ENCODE data around the gene PTTG1.
"Not testable (repeated sequence)": the region's sequence is repeated elsewhere in the genome, so short reads cannot be mapped to it uniquely, and the experiment has no call there.

PTTG1 gene

DNA sequence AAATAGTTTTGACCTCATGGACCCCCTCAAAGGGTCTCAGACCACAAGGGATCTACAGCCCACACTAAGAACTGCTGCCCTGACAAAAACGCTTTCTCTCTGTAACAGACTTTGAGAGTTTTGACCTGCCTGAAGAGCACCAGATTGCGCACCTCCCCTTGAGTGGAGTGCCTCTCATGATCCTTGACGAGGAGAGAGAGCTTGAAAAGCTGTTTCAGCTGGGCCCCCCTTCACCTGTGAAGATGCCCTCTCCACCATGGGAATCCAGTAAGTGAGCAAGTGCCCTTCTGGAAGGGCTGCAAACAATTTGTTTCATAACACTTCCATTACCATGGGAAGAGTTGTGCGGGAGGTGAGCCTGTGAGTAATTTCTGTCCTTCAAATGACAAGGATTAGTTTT is 6.0 kb downstream of the PTTG1 start:
- no peak for DNase-seq

DNA sequence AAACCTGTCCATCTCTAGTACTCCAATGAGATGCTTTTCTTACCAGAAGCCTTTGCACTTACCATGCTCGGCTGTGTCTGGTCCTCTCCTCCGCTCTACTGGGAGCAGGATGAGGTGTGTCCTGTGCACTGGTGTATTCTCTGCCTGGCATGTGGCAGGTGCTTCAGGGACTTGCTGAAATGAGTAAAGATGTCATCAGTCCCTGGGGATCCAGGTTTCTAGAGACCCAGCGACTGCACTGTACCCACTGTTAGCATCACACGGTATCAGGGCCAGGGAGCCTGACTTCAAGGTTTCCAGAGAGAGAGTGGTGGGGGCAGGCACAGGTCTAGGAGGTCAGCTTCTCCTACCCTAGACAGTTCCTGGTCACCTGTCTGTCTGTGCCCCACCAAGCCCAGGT is 10.5 kb downstream of the PTTG1 start:
- no peak for DNase-seq

DNA sequence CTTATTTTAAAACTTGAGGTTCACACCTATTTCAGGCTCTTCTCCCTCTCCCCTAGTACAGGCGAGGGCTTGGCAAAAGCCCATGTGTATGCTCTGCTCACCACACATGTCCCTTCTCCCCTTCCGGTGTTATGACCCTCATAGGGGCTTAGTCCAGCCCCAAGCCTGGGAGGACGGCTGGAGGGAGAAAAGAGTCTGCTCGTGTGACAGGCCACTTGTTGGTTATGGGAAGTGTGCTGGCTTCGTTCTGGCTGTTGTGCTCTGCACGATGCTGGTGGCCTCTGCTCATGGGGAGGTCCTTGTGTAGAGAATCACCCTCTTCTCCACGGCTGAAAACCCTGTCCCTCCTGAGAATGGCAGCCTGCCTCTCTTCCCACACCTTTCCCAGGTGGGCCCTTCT is 11.1 kb downstream of the PTTG1 start:
- no peak for DNase-seq

DNA sequence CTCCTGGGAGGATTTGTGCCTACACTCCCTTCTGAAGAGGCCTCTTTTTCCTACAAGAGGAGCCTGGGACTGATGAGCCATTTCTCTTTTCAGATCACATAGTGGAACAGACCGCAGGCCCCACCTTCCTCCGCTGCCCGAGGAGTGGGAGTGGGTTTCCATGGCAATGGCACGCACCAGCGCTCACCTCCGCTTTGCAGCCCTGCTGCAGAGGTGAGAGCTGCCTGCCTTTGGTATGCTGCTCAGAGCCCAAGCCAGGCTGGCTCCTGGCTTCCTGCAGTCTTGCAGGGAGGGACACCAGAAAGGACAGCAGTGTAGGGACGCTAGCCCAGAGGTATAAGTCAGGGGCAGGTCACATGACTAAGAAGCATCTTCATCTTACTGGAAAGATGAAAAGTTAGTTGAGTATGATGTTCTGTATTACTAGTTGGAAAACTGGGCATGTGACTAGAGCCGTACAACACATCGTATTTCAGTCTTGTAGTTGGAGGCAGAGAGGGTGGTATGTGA is 12.4 kb downstream of the PTTG1 start:
- peak; percentile 67 for DNase-seq

DNA sequence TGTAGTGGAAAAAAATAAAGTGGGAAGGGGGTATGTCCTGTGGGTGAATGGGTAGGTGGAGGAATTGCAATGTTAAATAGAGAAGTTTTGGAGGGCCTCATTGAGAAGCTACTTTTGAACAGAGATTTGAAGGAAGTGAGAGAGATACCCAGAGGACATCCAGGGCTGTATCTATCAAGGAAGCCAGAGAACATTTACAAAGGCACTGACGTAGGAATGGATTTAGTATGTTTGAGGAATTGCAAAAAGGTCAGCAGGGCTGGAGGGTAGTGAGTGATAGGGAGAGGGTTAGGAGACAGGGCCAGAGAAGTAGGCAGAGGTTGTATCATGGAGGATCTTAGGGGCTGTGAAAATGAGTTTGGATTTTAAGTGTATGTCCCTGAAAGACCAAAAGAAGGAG is 13.9 kb downstream of the PTTG1 start:
- DNase-seq = no peak

DNA sequence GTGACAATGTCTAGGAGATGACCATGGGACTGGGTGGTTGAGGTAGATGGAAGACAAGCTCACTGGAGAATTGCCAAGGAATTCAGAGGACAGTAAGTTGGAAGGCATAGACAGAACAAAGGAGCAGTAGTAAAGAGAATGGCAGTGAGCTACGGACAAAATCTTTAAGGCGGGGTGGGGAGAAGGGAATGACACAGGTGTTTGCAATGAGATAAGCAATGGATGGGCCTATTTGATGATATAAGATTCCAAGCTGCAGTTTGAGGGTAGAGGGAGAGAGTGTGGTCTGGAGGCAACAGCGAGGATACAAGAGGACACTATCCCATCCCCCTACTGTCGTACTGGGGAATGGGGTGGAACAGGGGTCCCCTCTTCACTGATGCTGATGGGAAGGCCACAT is 14.4 kb downstream of the PTTG1 start:
- DNase-seq = no peak

DNA sequence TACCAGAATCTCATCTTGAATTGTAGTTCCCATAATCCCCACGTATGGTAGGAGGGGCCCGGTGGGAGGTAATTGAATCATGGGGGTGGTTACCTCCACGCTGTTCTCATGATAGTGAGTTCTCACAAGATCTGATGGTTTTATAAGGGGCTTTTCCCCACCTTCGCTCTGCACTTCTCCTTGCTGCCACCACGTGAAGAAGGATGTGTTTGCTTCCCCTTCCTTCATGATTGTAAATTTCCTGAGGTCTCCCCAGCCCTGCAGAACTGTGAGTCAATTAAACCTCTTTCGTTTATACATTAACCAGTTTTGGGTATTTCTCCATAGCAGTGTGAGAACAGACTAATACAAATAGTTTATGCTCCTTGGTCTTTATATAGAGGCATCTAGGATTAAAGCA is 15.0 kb downstream of the PTTG1 start:
- DNase-seq = not testable (repeated sequence)

DNA sequence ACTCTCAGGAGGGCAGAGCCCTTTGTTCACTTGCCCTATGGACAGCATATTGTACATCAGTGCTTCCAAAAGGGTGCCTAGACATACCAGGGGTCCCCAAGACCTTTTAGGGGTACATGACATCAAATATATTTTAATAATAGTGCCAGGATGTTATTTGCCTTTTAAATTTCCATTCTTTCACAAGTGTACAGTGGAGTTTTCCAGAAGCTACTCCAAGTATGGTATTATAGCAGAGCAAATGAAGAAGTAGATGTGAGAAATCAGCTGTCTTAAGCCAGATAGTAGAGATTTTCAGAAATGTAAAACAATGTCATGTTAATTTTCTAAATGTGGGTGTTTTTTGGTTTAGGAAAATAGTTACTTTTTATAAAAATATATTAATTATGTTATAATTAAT is 15.6 kb downstream of the PTTG1 start:
- DNase-seq = no peak

DNA sequence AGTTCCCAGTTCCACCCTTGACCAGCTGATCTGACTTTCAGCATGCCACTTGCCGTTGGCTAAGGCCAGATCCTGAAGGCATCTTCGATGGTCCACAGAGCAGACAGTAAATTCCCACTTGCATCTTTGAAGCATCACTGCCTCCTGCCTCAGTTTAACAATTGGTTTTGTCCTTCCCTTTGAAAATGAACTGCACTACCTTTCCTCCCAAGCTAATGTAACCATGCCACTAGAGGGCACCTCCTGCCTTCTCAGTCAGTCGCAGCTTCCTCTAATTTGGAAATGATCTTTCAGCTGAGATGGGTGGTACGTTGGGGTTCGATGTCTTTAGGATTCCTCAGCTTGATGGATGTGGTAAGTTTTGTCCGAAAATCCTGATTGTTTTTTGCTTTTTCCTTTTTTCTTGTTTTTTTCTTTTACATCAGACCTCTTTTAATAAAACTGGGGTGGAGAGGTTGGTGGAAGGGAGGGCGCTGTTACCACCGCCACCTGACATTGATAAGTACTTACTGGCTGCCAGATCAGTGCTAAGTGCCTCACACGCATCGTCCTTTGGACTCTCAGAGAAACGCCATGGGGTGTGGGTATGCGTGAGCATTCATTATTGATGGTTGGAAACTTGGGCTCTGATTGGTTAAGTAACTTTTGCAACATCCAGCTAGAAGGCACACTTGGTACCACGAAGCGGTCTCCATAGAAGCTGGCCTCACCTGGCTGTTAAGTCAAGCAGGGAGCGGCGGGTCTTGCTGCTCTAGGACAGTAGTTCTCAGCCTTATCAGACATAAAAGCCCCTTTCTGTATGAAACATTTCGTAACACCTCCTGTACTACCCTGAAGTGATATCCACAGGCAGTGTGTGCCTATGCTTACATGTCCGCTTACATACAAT is 16.9 kb downstream of the PTTG1 start:
- peak; percentile 56 for DNase-seq

DNA sequence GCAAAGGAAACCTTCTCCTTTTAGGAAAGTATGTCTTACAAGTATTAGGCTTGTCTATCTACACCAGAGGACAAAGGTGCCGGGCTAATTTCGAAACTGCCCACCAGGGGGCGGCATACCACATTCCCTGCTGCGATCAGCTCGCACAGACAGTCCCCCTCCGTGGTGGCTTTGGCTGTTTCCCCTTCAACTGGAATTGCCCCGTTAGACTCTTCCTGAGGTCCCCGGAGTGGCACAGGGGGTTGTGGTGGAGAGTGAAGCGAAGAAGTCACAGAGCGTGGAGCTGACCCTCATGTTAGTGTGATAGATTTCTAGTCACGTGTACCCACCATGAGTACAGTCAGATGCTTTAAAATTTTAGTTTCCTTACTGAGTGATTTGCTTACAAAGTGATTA is 17.5 kb downstream of the PTTG1 start:
- peak; percentile 56 for DNase-seq

DNA sequence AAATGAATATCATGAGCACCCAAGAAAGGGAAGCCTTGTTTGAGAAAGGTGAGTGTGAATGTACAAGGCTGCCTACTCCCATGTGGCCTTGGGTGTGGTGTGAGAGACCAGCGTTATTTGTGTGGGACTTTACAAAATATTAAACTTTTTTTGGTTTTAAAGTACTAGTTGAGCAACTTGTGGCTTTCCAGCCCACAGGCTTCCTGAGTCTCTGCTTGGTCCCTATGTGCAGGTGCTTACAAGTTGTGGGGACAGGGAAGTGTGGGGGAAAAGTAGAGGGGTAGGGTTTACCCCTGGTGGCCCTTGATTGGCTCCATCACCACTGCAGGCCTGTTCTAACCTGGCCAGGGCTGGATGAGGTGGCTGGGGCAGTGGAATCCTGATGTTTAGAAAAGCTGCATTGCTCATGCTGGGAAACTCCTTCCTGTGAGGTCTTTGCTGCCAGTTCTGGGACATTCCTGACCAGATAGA is 19.7 kb downstream of the PTTG1 start:
- DNase-seq = no peak

DNA sequence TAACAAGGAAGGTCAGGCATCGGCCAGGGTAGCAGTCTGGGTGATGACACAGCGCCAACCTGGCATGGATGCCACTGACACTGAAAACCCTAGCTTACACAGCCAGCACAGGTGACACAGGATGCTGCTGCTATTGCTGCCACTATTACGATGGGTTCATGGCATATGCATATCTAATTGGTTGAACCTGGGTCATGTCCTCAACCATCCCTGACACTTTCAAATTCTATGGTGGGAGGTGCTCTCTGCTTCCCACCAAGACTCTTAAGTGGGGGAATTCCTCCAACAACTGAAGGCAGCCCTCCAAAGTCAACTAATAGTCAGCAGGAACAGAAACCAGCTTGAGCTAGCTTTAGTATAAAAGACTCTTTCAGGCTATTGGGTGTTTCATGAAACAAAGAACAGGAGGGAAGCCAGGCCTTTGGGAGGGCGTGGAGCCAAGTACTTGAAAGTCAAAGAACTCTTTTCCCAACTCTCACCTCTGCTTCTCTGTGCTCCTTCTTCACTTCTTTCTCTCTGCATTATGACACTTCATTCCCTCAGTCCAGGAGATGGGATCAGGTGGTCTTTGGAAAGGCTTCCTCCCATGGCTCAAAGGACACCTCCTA is 21.3 kb downstream of the PTTG1 start:
- no peak for DNase-seq

DNA sequence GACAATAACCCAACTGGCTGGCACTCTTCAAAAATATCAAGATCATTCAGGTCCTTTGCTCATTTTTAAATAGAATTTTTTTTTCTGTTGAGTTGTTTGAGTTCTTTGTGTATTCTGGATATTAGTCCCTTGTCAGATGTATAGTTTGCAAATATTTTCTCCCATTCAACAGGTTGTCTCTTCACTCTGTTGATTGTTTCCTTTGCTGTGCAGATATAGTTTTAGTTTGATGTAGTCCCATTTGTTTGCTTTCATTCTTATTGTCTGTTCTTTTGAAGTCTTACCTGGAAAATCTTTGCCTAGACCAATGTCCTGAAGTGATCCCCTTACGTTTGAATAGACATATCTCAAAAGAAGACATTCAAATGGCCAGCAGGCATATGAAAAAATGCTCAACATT is 22.8 kb downstream of the PTTG1 start:
- no peak for DNase-seq

DNA sequence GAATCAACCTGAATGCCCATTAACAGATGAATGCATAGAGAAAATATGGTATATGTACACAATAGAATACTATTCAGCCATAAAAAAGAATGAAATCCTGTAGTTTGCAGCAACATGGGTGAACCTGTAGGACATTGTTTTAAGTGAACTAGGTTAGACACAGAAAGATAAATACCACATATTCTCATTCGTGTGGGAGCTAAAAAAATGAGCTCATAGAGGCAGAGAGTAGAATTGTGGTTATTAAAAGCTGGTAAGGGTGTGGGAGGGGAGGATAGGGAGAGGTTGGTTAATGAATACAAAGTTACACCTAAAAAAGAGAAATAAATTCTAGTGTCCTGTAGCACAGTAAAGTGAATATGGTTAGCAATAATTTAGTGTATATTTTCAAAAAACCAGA is 23.5 kb downstream of the PTTG1 start:
- DNase-seq = no peak

DNA sequence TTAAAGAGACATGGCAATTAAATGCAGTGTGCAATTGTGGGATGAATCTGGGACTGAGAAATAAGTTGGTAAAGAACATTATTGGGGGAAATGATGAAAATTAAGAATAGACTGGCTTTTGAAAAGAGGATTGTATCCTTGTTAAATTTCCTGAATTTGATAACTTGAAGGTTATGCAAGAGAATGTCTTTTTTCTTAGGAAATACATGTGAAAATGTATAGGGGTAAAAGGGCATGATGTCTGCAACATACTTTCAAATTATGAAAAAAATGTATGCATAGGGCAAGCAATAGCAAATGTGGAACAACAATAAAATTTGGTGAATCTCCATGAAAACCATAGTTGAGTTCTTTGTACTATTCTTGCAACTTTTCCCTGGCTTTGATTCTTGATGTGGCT is 24.1 kb downstream of the PTTG1 start:
- DNase-seq = no peak

DNA sequence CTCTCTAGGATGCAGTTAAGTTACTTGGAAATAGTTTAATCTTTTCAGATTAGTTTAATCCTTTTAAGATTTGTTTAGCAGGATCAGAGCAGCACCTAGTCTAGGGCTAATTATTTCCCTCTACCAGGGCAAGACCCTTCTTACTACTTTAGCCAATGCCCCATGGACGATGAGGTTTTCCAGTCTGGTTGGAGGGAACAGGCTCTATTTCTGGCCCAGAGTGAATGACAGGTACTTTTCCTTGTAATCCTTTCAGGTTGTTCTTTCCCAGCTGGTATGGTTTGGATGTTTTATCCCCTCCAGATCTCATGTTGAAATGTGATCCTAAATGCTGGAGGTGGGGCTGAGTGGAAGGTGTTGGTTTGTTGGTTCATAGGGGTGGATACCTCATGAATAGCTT is 27.2 kb downstream of the PTTG1 start:
- no peak for DNase-seq

DNA sequence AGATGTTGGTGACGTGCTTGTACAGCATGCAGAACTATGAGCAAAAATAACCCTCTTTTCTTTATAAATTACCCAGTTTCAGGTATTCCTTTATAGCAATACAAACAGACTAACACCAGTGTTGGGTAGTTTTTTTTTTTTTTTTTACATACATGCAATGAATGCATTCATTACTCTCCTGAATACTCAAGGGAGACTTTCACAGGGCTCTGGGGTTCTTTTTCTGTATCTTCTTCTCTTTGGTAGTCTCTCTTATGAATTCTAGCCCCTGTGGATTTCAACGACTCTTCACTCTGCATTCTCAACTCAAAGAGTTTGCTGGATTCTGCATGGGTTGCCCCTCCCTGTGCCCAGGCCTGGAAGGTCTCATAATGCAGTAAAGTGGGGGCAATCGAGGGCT is 27.8 kb downstream of the PTTG1 start:
- DNase-seq = no peak

DNA sequence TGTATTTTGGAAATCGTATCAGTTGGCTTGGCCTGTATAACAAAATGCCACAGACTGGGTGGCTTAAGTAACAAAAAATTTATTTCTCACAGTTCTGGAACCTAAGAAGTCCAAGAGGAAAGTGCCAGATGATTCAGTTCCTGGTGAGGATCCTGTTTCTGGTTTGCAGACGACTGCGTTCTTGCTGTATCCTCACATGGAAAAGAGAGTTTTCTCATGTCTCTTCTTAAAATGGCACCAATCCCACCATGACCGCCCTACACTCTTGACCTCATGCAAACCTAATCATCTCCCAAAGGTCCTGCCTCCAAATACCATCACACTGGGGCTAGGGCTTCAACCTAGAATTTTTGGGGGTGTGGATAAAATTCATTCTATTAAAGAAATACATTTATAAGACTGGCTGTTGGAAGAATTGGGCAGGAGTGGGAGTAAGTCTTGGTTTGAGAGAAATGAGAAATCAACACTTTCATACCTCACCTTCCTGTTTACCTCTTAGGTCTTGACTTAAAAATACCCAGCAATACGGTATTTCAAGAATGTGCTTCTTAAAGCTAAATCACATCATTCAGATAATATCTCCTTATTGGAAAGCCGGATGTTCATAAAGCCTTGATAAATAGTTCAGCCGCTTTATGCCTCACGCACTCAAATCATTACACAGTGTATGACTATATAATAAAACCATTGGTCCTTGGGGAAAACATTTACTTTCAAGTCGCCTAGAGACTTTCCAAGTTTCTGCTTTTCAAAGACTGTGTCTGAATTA is 28.7 kb downstream of the PTTG1 start:
- DNase-seq = no peak

DNA sequence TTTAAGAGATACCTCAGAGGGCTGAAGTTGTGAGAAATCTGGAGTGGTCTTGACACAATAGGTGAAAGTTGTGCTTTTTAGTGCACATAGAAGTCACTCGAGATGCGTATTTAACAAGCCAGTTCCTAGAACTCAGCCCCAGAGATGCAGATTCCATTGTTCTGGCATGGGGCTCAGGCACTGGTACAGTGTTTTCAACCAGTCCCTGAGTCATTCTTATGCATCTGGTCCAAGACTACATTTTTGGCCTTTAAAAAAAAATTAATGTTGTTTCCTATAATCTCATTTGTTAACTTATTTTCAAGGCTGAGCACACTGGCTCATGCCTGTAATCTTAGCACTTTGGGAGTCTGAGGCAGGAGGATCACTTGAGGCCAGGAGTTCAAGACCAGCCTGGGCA is 29.6 kb downstream of the PTTG1 start:
- DNase-seq = no peak

DNA sequence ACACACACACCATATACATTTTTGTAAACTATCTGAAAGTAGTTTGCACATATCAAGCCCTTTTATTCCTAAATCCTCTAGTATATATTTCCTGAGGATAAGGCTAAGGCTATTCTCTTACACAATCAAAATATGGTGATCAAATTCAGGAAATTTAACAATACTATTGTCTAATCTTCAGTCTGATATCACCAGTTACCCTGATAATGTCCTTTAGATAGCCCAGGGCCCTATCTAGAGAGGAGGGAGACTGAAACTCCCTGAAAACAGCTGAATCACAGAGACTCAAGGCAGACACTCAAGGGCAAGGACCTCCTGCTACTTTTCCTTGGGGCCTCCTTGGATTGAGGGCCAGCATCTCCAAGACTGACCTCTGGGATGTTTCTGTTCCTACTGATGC is 30.4 kb downstream of the PTTG1 start:
- no peak for DNase-seq

DNA sequence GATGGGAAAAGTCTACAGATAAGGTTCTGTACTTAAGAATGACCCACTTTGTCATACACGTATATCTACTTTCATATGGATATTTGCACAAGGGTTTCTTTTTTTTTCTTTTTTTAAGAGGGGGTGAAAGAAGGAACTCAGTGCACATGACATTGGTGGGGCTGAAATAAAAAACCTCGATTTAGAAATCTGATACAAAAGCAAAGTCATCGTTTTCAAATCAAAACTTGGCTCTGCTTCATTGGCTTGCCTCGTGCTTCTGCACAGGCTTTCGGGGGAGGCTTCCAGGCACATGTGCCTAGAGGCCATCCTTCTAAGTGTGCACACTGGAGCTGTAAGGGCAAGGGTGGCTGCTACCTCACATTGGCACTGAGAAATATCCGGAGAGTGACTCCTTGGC is 31.1 kb downstream of the PTTG1 start:
- no peak for DNase-seq

DNA sequence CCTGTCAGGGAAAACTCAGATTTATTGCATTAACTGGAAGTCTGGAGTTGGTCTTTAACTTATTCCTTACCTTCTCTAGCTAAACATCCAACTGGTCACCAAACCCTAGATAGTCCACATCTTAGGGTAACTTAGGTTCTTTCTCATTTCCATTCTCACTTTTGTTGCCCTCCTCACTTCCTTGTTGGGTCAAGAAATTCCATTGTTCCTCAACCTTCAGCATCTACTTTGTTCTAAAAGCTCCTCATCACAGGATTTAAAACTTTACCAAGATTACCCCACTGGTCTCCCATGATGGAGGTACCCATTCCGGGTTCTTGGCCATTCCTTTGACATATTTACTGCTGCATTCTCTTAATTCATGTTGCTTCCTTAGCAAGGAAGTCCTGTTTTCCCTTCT is 32.1 kb downstream of the PTTG1 start:
- DNase-seq = no peak

DNA sequence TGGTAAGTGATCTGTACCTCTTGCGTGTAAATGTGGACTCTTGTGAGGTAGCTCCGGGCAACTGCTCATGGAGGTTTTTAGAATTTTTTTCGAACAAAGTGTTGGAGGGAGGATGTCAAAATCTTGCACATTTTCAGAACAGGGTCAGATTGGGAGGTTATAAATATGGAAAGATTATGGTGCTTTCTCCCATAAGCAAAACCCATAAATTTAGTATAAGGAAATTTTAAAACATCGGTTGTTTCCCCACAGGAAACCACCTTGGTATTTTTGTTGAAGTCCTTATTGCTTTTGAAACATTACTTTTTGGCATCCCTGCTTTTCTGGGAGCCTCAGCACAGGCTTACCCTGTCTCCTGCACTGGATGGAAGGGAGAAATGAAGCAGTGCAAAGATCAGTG is 33.9 kb downstream of the PTTG1 start:
- no peak for DNase-seq

Measured in NCI-H1105 treated with DMSO at 0.1 percent for 48 hours (cell line).